Omental fat pad (tissue), 4 donors: Measurements from ENCODE around the gene OR52B2. TPM values are rescaled to one million over a fixed set of nuclear protein-coding genes. Genes with fewer than 3 reads are reported as not detected.

Experiments
- ATAC-seq: fragments of 150-250 bp; one replicate; pipeline ENCODE4 v1.9.1; 2016; ENCODE audit warnings: mild to moderate bottlenecking, moderate library complexity; ENCODE audit not compliant: low FRiP score
- DNase-seq: peaks from one replicate; pipeline ENCODE4 v3.0.0-alpha.2; 2019; ENCODE audit warnings: low spot score
- CTCF ChIP-seq, 3 donors: fragments of 450-650 bp; IDR thresholded peaks; one replicate each; pipeline ENCODE4 v1.5.1; 2016 to 2017; ENCODE audit warnings: antibody characterized with exemption in 3 of 3, mild to moderate bottlenecking in 3 of 3, moderate library complexity in 2 of 3
- total RNA-seq, 4 donors: library from RNA; depleted of rRNA; stranded (reverse); fragments of >200 nt; gene quantifications; one replicate each; pipeline ENCODE4 v1.1.0, GENCODE V29; 2016

Gene OR52B2
- total RNA-seq, 4 donors from 2014 or later: not detected

DNA sequence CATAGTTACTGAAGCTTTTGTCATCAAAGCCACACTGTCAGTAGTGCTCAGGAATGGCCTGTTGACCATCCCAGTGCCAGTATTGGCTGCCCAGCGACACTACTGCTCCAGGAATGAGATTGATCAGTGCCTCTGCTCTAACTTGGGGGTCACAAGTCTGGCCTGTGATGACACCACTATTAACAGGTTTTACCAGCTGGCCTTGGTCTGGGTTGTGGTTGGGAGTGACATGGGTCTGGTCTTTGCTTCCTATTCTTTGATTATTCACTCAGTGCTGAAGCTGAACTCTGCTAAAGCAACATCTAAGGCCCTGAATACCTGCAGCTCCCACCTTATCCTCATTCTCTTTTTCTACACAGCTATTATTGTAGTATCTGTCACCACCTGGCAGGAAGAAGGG is 41.1 kb downstream of the OR52B2 start:
- ATAC-seq (no peak), DNase-seq (no peak)
- TF ChIP-seq CTCF (IDR thresholded peaks at IDR 0.05): no peak

DNA sequence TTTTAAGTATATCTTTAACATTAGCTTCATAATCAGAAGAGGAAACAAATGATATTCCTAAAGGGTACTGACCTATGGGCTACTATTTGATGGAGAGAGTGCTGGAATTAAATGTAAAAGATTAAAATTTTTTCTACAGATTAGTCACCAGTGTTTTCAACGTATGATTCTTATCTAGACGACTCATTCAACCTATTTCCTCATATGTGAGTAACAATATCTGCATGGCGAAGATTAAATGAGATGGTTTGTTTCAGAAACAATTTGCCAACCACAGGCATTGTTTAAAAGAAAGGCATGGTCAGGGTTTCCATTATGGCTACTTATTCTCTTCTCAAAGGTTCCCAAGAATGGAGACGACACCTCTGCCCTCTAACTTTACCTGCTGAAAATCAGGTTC is 42.2 kb downstream of the OR52B2 start:
- ATAC-seq (no peak), DNase-seq (no peak)
- TF ChIP-seq CTCF (IDR thresholded peaks at IDR 0.05): no peak

- no peak for ATAC-seq
- no peak for DNase-seq
- no peak for TF ChIP-seq CTCF (IDR thresholded peaks at IDR 0.05)
Measured at GRCh38 chr11:6124245-6124644, 45.9 kb downstream of the OR52B2 start.

Other genes starting within 250 kb of the OR52B2 start
- not detected for gene OR56A3, start 228.1 kb downstream of the OR52B2 start, total RNA-seq
- not detected for gene OR56A5, start 201.8 kb downstream of the OR52B2 start, total RNA-seq
- gene OR52L1, start 183.3 kb downstream of the OR52B2 start, total RNA-seq: not detected
- not detected for gene OR56A4, start 163.4 kb downstream of the OR52B2 start, total RNA-seq
- under 1 TPM in 1 of 4 donors, not detected in 3; 0.06 TPM for gene OR56A1, start 139.6 kb downstream of the OR52B2 start, total RNA-seq
- gene OR56B4, start 62.6 kb downstream of the OR52B2 start, total RNA-seq: not detected
- gene OR52W1, start 28.9 kb upstream of the OR52B2 start, total RNA-seq: not detected
- not detected for gene C11orf42, start 35.2 kb upstream of the OR52B2 start, total RNA-seq
- 10 to 100 TPM; 23.8 to 50.9 (median 43.9) TPM for gene FHIP1B, start 64.3 kb upstream of the OR52B2 start, total RNA-seq
- under 1 TPM in 1 of 4 donors, not detected in 3; 0.28 TPM for gene CNGA4, start 68.8 kb upstream of the OR52B2 start, total RNA-seq
- gene CCKBR, start 89.5 kb upstream of the OR52B2 start, total RNA-seq: not detected
- 100 to 1,000 TPM in 2 of 4 donors, 10 to 100 TPM in 2; 78.7 to 209 (median 139) TPM for gene CAVIN3, start 150.2 kb upstream of the OR52B2 start, total RNA-seq
- gene SMPD1, start 220.1 kb upstream of the OR52B2 start, total RNA-seq: 10 to 100 TPM; 21.4 to 23.7 (median 22.5) TPM
- 10 to 100 TPM; 19.8 to 39.9 (median 33.3) TPM for gene APBB1, start 248.8 kb upstream of the OR52B2 start, total RNA-seq